Measurements from ENCODE around the gene FOXE1.
A peak's percentile ranks its signal among the peaks of the same experiment; 100 is the strongest.

Gene FOXE1

GRCh38 chr9:97846347-97846746 lies 6.7 kb upstream of the FOXE1 start:
- TF ChIP-seq CTCF (IDR thresholded peaks at IDR 0.05; ENCODE audit: low read depth, low read length) = no peak
- H3K4me3 ChIP-seq (replicated peaks in 1 of 2; ENCODE audit: low read depth in 2 of 2, low read length in 2 of 2) = no peak overlapping the region
- DNase-seq (ENCODE audit: low read depth in 2 of 2) = no peak

DNA sequence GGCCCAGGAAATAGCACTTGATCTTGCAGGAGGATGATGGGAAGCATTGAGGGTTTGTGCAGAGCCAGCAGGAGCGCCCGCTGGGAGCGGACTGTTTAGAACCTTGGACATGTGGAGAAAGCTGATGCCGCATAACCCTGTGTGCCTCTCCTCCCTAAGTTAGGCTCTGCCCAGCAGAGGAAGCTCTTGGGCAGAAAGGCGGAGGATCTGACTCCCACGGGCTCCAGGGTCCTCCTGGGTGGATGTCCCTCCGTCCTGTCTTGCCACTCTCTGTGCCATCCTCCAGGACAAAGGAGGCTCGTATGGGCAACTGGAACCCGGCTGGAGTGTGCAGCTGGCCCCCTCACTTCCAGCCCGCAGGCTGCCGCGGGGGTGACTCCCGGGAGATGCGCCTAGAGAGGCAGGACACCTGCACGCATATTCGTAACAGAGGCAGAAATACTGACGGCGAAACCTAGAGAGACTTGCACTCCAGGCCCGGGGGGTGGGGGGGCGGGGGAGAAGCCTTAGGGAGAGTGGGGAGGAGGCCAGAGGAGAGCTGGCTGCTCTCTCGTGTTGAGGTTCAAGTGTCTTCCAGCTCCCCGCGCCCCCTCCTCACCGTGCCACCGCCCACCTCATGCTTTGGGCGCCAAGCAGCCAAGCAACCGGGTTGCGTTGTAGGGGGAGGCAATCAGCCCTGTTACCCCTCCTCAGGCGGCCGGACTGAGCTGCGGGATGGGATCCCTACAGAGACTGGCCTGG lies 5.4 kb upstream of the FOXE1 start:
- TF ChIP-seq CTCF (IDR thresholded peaks at IDR 0.05; ENCODE audit: low read depth, low read length) = no peak
- H3K4me3 ChIP-seq (replicated peaks in 1 of 2; ENCODE audit: low read depth in 2 of 2, low read length in 2 of 2) = no peak overlapping the region
- DNase-seq (ENCODE audit: low read depth in 2 of 2) = no peak

DNA sequence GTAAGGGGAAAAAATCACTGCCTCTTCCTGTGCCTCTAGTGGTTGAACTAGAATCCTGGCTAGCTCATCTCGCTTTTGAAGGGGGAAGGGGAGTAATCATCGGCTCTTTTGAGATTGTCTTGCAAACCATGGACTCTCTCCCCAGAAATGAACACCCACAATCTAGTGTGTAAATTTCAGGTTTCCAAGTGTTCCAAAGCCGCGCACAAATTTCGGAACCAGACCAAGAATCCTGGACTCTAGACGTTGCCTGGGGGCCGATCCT lies 4.9 kb upstream of the FOXE1 start:
- peak; percentile 16 for TF ChIP-seq CTCF (IDR thresholded peaks at IDR 0.05; ENCODE audit: low read depth, low read length)
- no peak for DNase-seq (ENCODE audit: low read depth in 2 of 2)
- no peak overlapping the region for H3K4me3 ChIP-seq (replicated peaks in 1 of 2; ENCODE audit: low read depth in 2 of 2, low read length in 2 of 2)

DNA sequence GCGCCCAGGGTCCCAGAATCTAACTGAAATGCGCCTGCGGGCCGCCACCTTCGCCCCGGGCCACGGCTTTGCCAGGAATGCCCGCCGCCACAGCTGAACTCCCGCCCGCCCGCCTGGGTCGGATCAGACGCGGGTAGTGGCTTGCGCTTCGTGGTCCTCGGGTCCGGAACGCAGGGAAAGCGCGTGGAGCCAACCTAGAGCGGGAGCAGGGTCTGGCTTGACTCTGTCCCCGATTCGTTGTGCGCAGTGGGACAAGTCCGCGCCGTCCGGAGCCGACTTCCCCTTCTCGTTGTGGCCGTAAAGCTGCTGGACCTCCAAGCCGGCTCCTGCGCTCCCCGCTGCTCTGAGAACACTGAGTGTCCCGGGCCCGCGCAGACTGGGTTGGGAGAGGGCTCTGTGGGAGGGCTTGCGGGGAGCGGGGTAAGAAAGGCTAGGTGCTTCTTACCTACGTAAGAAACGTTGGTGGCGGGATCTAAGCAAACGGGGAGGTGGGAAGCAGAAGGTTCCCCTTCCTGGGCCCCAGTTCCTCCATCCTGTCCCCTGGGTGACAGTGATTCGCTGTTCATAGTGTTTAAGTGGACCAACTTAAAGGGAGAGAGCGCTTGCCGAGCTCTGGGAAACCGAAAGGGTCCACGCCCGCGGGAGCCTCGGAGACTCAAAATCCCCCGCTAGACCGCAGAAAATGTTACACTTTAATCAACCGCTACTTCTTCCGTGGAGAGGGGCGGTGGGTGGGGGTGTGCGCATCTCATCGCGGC lies 4.4 kb upstream of the FOXE1 start:
- no peak for TF ChIP-seq CTCF (IDR thresholded peaks at IDR 0.05; ENCODE audit: low read depth, low read length)
- peak overlapping the region in 1 of 2 donors; percentile 5 for H3K4me3 ChIP-seq (replicated peaks in 1 of 2; ENCODE audit: low read depth in 2 of 2, low read length in 2 of 2)
- no peak for DNase-seq (ENCODE audit: low read depth in 2 of 2)

GRCh38 chr9:97849980-97850379 lies 3.0 kb upstream of the FOXE1 start:
- no peak for TF ChIP-seq CTCF (IDR thresholded peaks at IDR 0.05; ENCODE audit: low read depth, low read length)
- no peak for DNase-seq (ENCODE audit: low read depth in 2 of 2)
- no peak overlapping the region for H3K4me3 ChIP-seq (replicated peaks in 1 of 2; ENCODE audit: low read depth in 2 of 2, low read length in 2 of 2)

DNA sequence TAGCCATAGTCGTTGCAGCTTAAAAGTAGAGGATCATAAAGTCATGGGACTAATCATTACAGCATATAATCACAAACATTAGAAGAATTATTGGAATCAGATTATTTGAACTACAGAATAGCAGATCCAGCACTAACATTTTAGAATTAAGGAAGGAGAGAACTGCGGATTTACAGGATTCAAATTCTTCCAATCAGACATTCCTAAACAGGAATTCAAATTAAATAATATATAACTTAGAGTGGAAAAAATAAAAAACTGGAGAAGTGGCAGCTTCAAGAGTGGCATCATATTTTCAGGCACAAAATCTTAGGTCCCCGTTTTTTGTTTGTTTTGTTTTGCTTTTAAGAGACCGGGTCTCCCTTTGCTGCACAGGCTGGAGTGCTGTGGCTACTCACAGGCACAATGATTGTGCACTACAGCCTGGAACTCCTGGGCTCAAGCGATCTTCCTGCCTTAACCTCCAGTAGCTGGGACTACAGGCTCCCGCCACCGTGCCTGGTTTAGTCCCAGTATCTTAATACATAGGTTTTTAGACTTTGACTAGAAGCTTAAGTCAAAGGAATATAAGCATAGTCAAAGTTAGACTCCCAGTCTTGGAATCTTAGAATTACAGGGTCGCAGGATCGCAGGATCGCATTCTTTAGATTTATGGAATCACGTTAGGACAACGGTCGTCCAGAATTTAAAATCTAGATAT lies 2.1 kb upstream of the FOXE1 start:
- no peak for TF ChIP-seq CTCF (IDR thresholded peaks at IDR 0.05; ENCODE audit: low read depth, low read length)
- no peak for DNase-seq (ENCODE audit: low read depth in 2 of 2)
- no peak overlapping the region for H3K4me3 ChIP-seq (replicated peaks in 1 of 2; ENCODE audit: low read depth in 2 of 2, low read length in 2 of 2)
